GM23338 (cell line): Measurements from ENCODE around the gene GNPDA1. TPM values are rescaled to one million over a fixed set of nuclear protein-coding genes. Genes with fewer than 3 reads are reported as not detected.
"Not testable (repeated sequence)": the region's sequence is repeated elsewhere in the genome, so short reads cannot be mapped to it uniquely, and the experiment has no call there.

Experiments used
- ATAC-seq: fragments of 200-7000 bp; cut with Tn5 transposase; 3 replicates; pipeline ENCODE4 v1.9.1; 2020
- DNase-seq: peaks from one replicate; pipeline ENCODE4 v3.0.0-alpha.2; 2015; ENCODE audit warnings: low spot score
- H2AFZ ChIP-seq: fragments of 200-600 bp; sonication (generic); 2 replicates; pipeline ENCODE4 v1.8.0; 2016; ENCODE audit warnings: antibody characterized with exemption, mild to moderate bottlenecking, moderate library complexity
- H3F3A ChIP-seq: fragments of 200-600 bp; sonication (generic); replicated peaks from 2 replicates; pipeline ENCODE4 v1.8.0; 2017; ENCODE audit warnings: antibody characterized with exemption, mixed run types, low read depth
- H3K27ac ChIP-seq: fragments of 200-600 bp; sonication (generic); 2 replicates; pipeline ENCODE4 v1.6.1; 2016; ENCODE audit warnings: low read depth
- H3K27me3 ChIP-seq: fragments of 200-600 bp; sonication (generic); 2 replicates; pipeline ENCODE4 v1.8.0; 2016; ENCODE audit warnings: mild to moderate bottlenecking, mixed run types, moderate library complexity; ENCODE audit not compliant: insufficient read depth
- H3K36me3 ChIP-seq: fragments of 200-600 bp; sonication (generic); 2 replicates; pipeline ENCODE4 v1.8.0; 2016; ENCODE audit warnings: mild to moderate bottlenecking; ENCODE audit not compliant: insufficient read depth
- H3K4me1 ChIP-seq: fragments of 200-600 bp; sonication (generic); 2 replicates; pipeline ENCODE4 v1.8.0; 2016; ENCODE audit warnings: mild to moderate bottlenecking, moderate library complexity; ENCODE audit not compliant: insufficient read depth
- H3K4me2 ChIP-seq: fragments of 200-600 bp; sonication (generic); 2 replicates; pipeline ENCODE4 v1.7.1; 2017; ENCODE audit warnings: mixed run types
- H3K4me3 ChIP-seq: fragments of 200-600 bp; sonication (generic); 2 replicates; pipeline ENCODE4 v1.6.1; 2016; ENCODE audit warnings: mixed run types
- H3K79me2 ChIP-seq: fragments of 200-600 bp; sonication (generic); replicated peaks from 2 replicates; pipeline ENCODE4 v1.8.0; 2017; ENCODE audit warnings: mild to moderate bottlenecking; ENCODE audit not compliant: insufficient read depth
- H3K9me2 ChIP-seq: fragments of 200-600 bp; sonication (generic); 2 replicates; pipeline ENCODE4 v1.8.0; 2017; ENCODE audit not compliant: insufficient read depth
- H4K20me1 ChIP-seq: fragments of 200-600 bp; sonication (generic); replicated peaks from 2 replicates; pipeline ENCODE4 v1.8.0; 2017; ENCODE audit warnings: mild to moderate bottlenecking; ENCODE audit not compliant: insufficient read depth
- H3K27ac Mint-ChIP-seq: 2 replicates; pipeline ENCODE4 v1.8.0; 2020; ENCODE audit warnings: inconsistent platforms, mild to moderate bottlenecking, moderate library complexity, mixed read lengths
- H3K27me3 Mint-ChIP-seq: 3 replicates; pipeline ENCODE4 v1.8.0; 2022; ENCODE audit warnings: low read depth, mild to moderate bottlenecking, moderate library complexity, mixed read lengths, inconsistent platforms; ENCODE audit not compliant: insufficient read depth, poor library complexity
- H3K36me3 Mint-ChIP-seq: 3 replicates; pipeline ENCODE4 v1.8.0; 2021; ENCODE audit warnings: low read depth, mild to moderate bottlenecking, inconsistent platforms, moderate library complexity, mixed read lengths
- H3K4me1 Mint-ChIP-seq: 3 replicates; pipeline ENCODE4 v1.8.0; 2020; ENCODE audit warnings: mild to moderate bottlenecking, inconsistent platforms, mixed read lengths
- H3K4me3 Mint-ChIP-seq: 3 replicates; pipeline ENCODE4 v1.8.0; 2021; ENCODE audit warnings: moderate library complexity, mild to moderate bottlenecking, inconsistent platforms, mixed read lengths
- H3K9me3 Mint-ChIP-seq: 3 replicates; pipeline ENCODE4 v1.8.0; 2020; ENCODE audit warnings: moderate library complexity, mild to moderate bottlenecking, inconsistent platforms, mixed read lengths
- CREB1 ChIP-seq: fragments of 250-450 bp; sonication (Bioruptor Pico); IDR thresholded peaks from 2 replicates; pipeline ENCODE4 v1.5.0; 2020; ENCODE audit warnings: low read depth, mild to moderate bottlenecking, moderate library complexity
- EZH2 ChIP-seq: fragments of 200-600 bp; sonication (generic); IDR thresholded peaks from one replicate; pipeline ENCODE4 v1.8.0; 2017; ENCODE audit warnings: antibody characterized with exemption, mild to moderate bottlenecking, low read depth; ENCODE audit not compliant: unreplicated experiment
- EZH2phosphoT487 ChIP-seq: fragments of 200-600 bp; sonication (generic); IDR thresholded peaks from one replicate; pipeline ENCODE4 v1.8.1; 2018; ENCODE audit warnings: antibody characterized with exemption; ENCODE audit not compliant: unreplicated experiment
- JUNB ChIP-seq: IDR thresholded peaks from one replicate; pipeline ENCODE4 v1.6.1; 2016; ENCODE audit warnings: antibody characterized with exemption; ENCODE audit not compliant: unreplicated experiment
- POLR2AphosphoS5 ChIP-seq: IDR thresholded peaks from 2 replicates; pipeline ENCODE4 v1.6.1; 2016; ENCODE audit warnings: antibody characterized with exemption, low read depth
- ZNF331 ChIP-seq: fragments of 250-450 bp; sonication (Bioruptor Pico); IDR thresholded peaks from 2 replicates; pipeline ENCODE4 v1.5.0; 2020; ENCODE audit warnings: low read depth, mild to moderate bottlenecking, moderate library complexity
- polyA plus RNA-seq: library from polyadenylated mRNA; unstranded; fragments of >200 nt; fragmentation: Nextera tagmentation; extraction: Ambion mirVana; gene quantifications from 2 replicates; pipeline ENCODE4 v1.2.1, GENCODE V29; 2016
- total RNA-seq: library from RNA; depleted of rRNA; stranded (reverse); fragments of >200 nt; shearing (Covaris generic); gene quantifications from 2 replicates; pipeline ENCODE4 v1.2.3, GENCODE V29; 2014
- TF ChIP-seq, protein P1 (sequence below): IDR thresholded peaks from 2 replicates; pipeline ENCODE4 v1.6.1; 2016; ENCODE audit warnings: antibody characterized with exemption
- TF ChIP-seq, protein P2 (sequence below), 2 experiments: fragments of 200-600 bp in 1 of 2; sonication (generic) in 1 of 2; conservative IDR thresholded peaks; 2 replicates each; pipeline versions ENCODE4 v1.5.1 to v1.6.1; 2016 to 2017; ENCODE audit warnings: antibody characterized with exemption in 2 of 2, low read depth in 2 of 2, mild to moderate bottlenecking in 2 of 2, moderate library complexity in 1 of 2
- TF ChIP-seq, protein P3 (sequence below): fragments of 250-450 bp; sonication (Bioruptor Pico); IDR thresholded peaks from 2 replicates; pipeline ENCODE4 v1.5.0; 2020; ENCODE audit warnings: mild to moderate bottlenecking, moderate library complexity

The GNPDA1 gene
- total and polyA plus RNA-seq, 2 experiments from 2014 or later, result 47.6 to 117 TPM

DNA sequence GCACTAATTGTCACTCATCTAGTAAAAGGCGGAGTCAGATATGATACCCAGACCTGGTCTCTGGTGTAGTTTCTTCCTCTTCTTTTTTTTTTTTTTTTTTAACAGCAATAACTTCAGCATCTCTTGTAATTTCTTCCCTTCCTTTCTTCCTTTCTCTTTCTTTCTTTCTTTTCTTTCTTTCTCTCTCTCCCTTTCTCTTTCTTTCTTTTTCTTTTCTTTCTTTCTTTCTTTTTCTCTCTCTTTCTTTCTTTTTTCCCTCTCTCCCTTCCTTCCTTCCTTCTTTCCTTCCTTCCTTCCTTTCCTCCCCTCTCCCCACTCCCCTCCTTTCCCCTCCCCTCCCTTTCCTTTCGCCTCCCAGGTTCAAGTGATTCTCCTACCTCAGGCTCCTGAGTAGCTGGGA is 25.9 kb upstream of the GNPDA1 start:
- Histone ChIP-seq H3K36me3 (no peaks in the 10 kb centered on the region), H3K4me2 (no peak overlapping the region), H3K4me1 (no peaks in the 10 kb centered on the region), H3K27me3 (no peaks in the 10 kb centered on the region), H3K4me3 (no peak overlapping the region), H3F3A (no peaks in the 10 kb centered on the region), H3K27ac (no peak overlapping the region), H4K20me1 (no peaks in the 10 kb centered on the region), H3K9me2 (no peaks in the 10 kb centered on the region; the same call in 1 of the 2 replicates), H2AFZ (no peak overlapping the region), H3K79me2 (no peaks in the 10 kb centered on the region)
- ATAC-seq (no peak), DNase-seq (no peak)
- no peak for TF ChIP-seq EZH2
- TF ChIP-seq, protein P1, sequence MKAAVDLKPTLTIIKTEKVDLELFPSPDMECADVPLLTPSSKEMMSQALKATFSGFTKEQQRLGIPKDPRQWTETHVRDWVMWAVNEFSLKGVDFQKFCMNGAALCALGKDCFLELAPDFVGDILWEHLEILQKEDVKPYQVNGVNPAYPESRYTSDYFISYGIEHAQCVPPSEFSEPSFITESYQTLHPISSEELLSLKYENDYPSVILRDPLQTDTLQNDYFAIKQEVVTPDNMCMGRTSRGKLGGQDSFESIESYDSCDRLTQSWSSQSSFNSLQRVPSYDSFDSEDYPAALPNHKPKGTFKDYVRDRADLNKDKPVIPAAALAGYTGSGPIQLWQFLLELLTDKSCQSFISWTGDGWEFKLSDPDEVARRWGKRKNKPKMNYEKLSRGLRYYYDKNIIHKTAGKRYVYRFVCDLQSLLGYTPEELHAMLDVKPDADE, result no peak
- no peak for TF ChIP-seq EZH2phosphoT487
- no peak for TF ChIP-seq JUNB
- TF ChIP-seq POLR2AphosphoS5, result no peak
- TF ChIP-seq, protein P2, sequence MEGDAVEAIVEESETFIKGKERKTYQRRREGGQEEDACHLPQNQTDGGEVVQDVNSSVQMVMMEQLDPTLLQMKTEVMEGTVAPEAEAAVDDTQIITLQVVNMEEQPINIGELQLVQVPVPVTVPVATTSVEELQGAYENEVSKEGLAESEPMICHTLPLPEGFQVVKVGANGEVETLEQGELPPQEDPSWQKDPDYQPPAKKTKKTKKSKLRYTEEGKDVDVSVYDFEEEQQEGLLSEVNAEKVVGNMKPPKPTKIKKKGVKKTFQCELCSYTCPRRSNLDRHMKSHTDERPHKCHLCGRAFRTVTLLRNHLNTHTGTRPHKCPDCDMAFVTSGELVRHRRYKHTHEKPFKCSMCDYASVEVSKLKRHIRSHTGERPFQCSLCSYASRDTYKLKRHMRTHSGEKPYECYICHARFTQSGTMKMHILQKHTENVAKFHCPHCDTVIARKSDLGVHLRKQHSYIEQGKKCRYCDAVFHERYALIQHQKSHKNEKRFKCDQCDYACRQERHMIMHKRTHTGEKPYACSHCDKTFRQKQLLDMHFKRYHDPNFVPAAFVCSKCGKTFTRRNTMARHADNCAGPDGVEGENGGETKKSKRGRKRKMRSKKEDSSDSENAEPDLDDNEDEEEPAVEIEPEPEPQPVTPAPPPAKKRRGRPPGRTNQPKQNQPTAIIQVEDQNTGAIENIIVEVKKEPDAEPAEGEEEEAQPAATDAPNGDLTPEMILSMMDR (conservative IDR thresholded peaks at IDR 0.05; ENCODE audit: low read depth in 2 of 2), result no peak
- no peak for TF ChIP-seq CREB1 (CRISPR knock-in tag)
- no peak for TF ChIP-seq ZNF331 (CRISPR knock-in tag)
- TF ChIP-seq, protein P3, sequence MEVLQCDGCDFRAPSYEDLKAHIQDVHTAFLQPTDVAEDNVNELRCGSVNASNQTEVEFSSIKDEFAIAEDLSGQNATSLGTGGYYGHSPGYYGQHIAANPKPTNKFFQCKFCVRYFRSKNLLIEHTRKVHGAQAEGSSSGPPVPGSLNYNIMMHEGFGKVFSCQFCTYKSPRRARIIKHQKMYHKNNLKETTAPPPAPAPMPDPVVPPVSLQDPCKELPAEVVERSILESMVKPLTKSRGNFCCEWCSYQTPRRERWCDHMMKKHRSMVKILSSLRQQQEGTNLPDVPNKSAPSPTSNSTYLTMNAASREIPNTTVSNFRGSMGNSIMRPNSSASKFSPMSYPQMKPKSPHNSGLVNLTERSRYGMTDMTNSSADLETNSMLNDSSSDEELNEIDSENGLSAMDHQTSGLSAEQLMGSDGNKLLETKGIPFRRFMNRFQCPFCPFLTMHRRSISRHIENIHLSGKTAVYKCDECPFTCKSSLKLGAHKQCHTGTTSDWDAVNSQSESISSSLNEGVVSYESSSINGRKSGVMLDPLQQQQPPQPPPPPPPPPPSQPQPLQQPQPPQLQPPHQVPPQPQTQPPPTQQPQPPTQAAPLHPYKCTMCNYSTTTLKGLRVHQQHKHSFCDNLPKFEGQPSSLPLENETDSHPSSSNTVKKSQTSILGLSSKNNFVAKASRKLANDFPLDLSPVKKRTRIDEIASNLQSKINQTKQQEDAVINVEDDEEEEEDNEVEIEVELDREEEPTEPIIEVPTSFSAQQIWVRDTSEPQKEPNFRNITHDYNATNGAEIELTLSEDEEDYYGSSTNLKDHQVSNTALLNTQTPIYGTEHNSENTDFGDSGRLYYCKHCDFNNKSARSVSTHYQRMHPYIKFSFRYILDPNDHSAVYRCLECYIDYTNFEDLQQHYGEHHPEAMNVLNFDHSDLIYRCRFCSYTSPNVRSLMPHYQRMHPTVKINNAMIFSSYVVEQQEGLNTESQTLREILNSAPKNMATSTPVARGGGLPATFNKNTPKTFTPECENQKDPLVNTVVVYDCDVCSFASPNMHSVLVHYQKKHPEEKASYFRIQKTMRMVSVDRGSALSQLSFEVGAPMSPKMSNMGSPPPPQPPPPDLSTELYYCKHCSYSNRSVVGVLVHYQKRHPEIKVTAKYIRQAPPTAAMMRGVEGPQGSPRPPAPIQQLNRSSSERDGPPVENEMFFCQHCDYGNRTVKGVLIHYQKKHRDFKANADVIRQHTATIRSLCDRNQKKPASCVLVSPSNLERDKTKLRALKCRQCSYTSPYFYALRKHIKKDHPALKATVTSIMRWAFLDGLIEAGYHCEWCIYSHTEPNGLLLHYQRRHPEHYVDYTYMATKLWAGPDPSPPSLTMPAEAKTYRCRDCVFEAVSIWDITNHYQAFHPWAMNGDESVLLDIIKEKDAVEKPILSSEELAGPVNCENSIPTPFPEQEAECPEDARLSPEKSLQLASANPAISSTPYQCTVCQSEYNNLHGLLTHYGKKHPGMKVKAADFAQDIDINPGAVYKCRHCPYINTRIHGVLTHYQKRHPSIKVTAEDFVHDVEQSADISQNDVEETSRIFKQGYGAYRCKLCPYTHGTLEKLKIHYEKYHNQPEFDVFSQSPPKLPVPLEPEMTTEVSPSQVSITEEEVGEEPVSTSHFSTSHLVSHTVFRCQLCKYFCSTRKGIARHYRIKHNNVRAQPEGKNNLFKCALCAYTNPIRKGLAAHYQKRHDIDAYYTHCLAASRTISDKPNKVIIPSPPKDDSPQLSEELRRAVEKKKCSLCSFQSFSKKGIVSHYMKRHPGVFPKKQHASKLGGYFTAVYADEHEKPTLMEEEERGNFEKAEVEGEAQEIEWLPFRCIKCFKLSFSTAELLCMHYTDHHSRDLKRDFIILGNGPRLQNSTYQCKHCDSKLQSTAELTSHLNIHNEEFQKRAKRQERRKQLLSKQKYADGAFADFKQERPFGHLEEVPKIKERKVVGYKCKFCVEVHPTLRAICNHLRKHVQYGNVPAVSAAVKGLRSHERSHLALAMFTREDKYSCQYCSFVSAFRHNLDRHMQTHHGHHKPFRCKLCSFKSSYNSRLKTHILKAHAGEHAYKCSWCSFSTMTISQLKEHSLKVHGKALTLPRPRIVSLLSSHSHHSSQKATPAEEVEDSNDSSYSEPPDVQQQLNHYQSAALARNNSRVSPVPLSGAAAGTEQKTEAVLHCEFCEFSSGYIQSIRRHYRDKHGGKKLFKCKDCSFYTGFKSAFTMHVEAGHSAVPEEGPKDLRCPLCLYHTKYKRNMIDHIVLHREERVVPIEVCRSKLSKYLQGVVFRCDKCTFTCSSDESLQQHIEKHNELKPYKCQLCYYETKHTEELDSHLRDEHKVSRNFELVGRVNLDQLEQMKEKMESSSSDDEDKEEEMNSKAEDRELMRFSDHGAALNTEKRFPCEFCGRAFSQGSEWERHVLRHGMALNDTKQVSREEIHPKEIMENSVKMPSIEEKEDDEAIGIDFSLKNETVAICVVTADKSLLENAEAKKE (CRISPR knock-in tag), result no peak
- peaks cover 4% of the 10 kb centered on the region for H3K27me3 Mint-ChIP-seq
- H3K9me3 Mint-ChIP-seq, result no peaks in the 10 kb centered on the region; the same call in 2 of the 3 replicates
- H3K4me3 Mint-ChIP-seq, result no peak overlapping the region
- no peaks in the 10 kb centered on the region for H3K4me1 Mint-ChIP-seq
- H3K27ac Mint-ChIP-seq, result no peak overlapping the region
- H3K36me3 Mint-ChIP-seq, result no peaks in the 10 kb centered on the region

DNA sequence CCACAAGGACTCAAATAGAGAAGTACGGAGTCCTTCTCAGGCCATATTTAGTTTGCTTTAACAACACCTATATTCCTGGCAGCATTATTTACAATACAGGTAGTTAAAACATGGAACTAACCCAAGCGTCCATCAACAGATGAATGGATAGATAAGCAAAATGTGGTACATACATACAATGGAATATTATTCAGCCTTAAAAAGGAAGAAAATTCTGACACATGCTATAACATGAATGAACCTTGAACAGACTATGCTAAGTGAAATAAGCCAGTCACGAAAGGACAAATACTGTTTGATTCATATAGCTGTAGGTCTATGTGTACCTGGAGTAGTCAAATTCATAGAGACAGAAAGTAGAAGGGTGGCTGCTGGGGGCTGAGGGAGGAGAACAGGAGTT is 24.8 kb upstream of the GNPDA1 start:
- H3K4me2 ChIP-seq, H3K36me3 ChIP-seq, H3K79me2 ChIP-seq, ATAC-seq, H3K27ac ChIP-seq, H3F3A ChIP-seq, H3K4me1 ChIP-seq, H3K4me1 Mint-ChIP-seq, H3K4me3 ChIP-seq, H3K27me3 ChIP-seq, H3K36me3 Mint-ChIP-seq, DNase-seq, H3K27me3 Mint-ChIP-seq, H3K9me2 ChIP-seq, H4K20me1 ChIP-seq, H3K4me3 Mint-ChIP-seq, H3K27ac Mint-ChIP-seq, H3K9me3 Mint-ChIP-seq, H2AFZ ChIP-seq: not testable (repeated sequence)
